ENCODE measurements around the gene LARP4B.
A peak's percentile ranks its signal among the peaks of the same experiment; 100 is the strongest.

LARP4B gene

GRCh38 chr10:971150-971542, 39.6 kb upstream of the LARP4B start:
- H2BK120ac ChIP-seq (ENCODE audit: insufficient read depth, low read length, poor library complexity): no peak overlapping the region
- H3K14ac ChIP-seq (ENCODE audit: low read length): no peak overlapping the region
- H3K4ac ChIP-seq (ENCODE audit: low read depth, low read length): no peak overlapping the region
- DNase-seq: no peak
- no peak overlapping the region for H3K27ac ChIP-seq (ENCODE audit: low read depth, low read length)
- no peaks in the 10 kb centered on the region for H3K4me1 ChIP-seq (ENCODE audit: control insufficient read depth in 1 of 2, insufficient read depth in 2 of 2, low read length in 2 of 2)
- no CpG with 5 or more reads among the region's 4 CpGs for WGBS (ENCODE audit: extremely low coverage, insufficient coverage, insufficient read length)
- H4K12ac ChIP-seq (ENCODE audit: low read depth, low read length): no peak overlapping the region
- H2AK5ac ChIP-seq (ENCODE audit: low read length): no peak overlapping the region
- no peak overlapping the region for H3K23ac ChIP-seq (ENCODE audit: low read length)
- H3K79me1 ChIP-seq (ENCODE audit: low read length): no peaks in the 10 kb centered on the region
- H3K79me2 ChIP-seq (ENCODE audit: control insufficient read depth, insufficient read depth, low read length, poor library complexity): no peaks in the 10 kb centered on the region
- H3K4me2 ChIP-seq (ENCODE audit: low read length): no peak overlapping the region
- no peak overlapping the region for H4K91ac ChIP-seq (ENCODE audit: low read depth, low read length)
- no peak overlapping the region for H2BK12ac ChIP-seq (ENCODE audit: low read length)
- H3K9me3 ChIP-seq (ENCODE audit: insufficient read depth, low read depth, low read length): peaks cover 8% of the 10 kb centered on the region
- H2BK5ac ChIP-seq (ENCODE audit: low read depth, low read length, poor library complexity): no peak overlapping the region
- no peaks in the 10 kb centered on the region for H3K36me3 ChIP-seq (ENCODE audit: control insufficient read depth in 1 of 2, insufficient read depth in 2 of 2, low read length in 2 of 2)
- no peak overlapping the region for H3K4me3 ChIP-seq (ENCODE audit: low read depth, low read length)
- no peak overlapping the region for H3K18ac ChIP-seq (ENCODE audit: low read length)
- H3K27me3 ChIP-seq (ENCODE audit: insufficient read depth, low read length): no peaks in the 10 kb centered on the region
- H3K9ac ChIP-seq (ENCODE audit: low read length): no peak overlapping the region
- no peak overlapping the region for H4K8ac ChIP-seq (ENCODE audit: low read depth, low read length)
- H2AFZ ChIP-seq (ENCODE audit: insufficient read depth, low read length, poor library complexity): no peak overlapping the region

DNA sequence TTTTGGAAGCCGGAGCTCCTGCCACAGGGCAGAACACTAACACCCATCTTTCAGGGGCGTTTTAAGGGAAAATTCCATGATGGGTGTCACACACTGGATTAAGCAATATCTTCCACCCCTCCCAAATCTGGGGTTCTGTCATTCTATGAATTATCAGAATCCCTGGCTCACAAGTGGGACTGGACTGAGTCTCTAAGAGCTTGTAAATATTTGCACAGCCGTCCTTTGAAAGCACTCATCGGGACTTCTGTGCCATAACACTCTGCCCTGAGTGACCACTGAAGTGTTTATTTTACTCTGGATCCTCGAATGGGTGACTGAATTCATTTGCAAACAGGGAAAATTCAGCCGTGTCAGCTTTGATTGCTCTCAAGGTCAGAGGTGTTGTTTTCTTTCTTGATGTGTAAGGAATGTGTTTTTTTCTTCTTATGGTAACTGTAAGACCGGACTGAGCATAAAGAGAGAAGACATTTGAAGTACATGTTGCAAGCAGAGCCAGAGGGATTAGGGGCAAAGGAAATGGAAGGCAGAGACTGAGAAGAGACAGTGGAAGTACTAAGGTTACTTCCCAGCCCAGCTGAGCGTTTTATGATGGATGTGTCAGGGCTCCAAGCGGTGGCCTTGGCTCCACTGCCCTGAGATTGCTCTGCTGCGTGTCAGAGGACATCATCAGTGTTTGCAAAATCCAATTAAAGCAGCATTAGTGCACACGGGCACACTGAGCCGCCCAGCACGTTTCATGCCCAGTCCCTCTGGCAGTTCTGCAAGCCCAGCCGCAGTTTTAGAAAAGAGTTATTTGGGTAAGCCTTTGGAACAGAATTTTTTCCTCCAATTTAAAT, 39.0 kb upstream of the LARP4B start:
- Histone ChIP-seq H3K9me3 (ENCODE audit: insufficient read depth, low read depth, low read length) (peaks cover 5% of the 10 kb centered on the region), H3K4me3 (ENCODE audit: low read depth, low read length) (no peak overlapping the region), H4K91ac (ENCODE audit: low read depth, low read length) (no peak overlapping the region), H3K14ac (ENCODE audit: low read length) (no peak overlapping the region), H3K9ac (ENCODE audit: low read length) (no peak overlapping the region), H3K18ac (ENCODE audit: low read length) (no peak overlapping the region), H3K4me1 (ENCODE audit: control insufficient read depth in 1 of 2, insufficient read depth in 2 of 2, low read length in 2 of 2) (no peaks in the 10 kb centered on the region), H3K4me2 (ENCODE audit: low read length) (no peak overlapping the region), H3K23ac (ENCODE audit: low read length) (no peak overlapping the region), H4K8ac (ENCODE audit: low read depth, low read length) (no peak overlapping the region), H3K79me2 (ENCODE audit: control insufficient read depth, insufficient read depth, low read length, poor library complexity) (no peaks in the 10 kb centered on the region), H2BK5ac (ENCODE audit: low read depth, low read length, poor library complexity) (no peak overlapping the region), H4K12ac (ENCODE audit: low read depth, low read length) (no peak overlapping the region), H2BK120ac (ENCODE audit: insufficient read depth, low read length, poor library complexity) (no peak overlapping the region), H3K27me3 (ENCODE audit: insufficient read depth, low read length) (no peaks in the 10 kb centered on the region), H3K36me3 (ENCODE audit: control insufficient read depth in 1 of 2, insufficient read depth in 2 of 2, low read length in 2 of 2) (no peaks in the 10 kb centered on the region), H2AFZ (ENCODE audit: insufficient read depth, low read length, poor library complexity) (no peak overlapping the region), H3K27ac (ENCODE audit: low read depth, low read length) (no peak overlapping the region), H3K79me1 (ENCODE audit: low read length) (no peaks in the 10 kb centered on the region), H3K4ac (ENCODE audit: low read depth, low read length) (no peak overlapping the region), H2BK12ac (ENCODE audit: low read length) (no peak overlapping the region), H2AK5ac (ENCODE audit: low read length) (no peak overlapping the region)
- no peak for DNase-seq
- no CpG with 5 or more reads among the region's 14 CpGs for WGBS (ENCODE audit: extremely low coverage, insufficient coverage, insufficient read length)

GRCh38 chr10:969473-970150, 38.1 kb upstream of the LARP4B start:
- Histone ChIP-seq H2BK12ac (ENCODE audit: low read length) (no peak overlapping the region), H3K4me2 (ENCODE audit: low read length) (no peak overlapping the region), H4K12ac (ENCODE audit: low read depth, low read length) (no peak overlapping the region), H3K79me2 (ENCODE audit: control insufficient read depth, insufficient read depth, low read length, poor library complexity) (no peaks in the 10 kb centered on the region), H4K91ac (ENCODE audit: low read depth, low read length) (no peak overlapping the region), H2BK120ac (ENCODE audit: insufficient read depth, low read length, poor library complexity) (no peak overlapping the region), H3K79me1 (ENCODE audit: low read length) (no peaks in the 10 kb centered on the region), H3K18ac (ENCODE audit: low read length) (no peak overlapping the region), H3K36me3 (ENCODE audit: control insufficient read depth in 1 of 2, insufficient read depth in 2 of 2, low read length in 2 of 2) (no peaks in the 10 kb centered on the region), H3K14ac (ENCODE audit: low read length) (no peak overlapping the region), H3K4me1 (ENCODE audit: control insufficient read depth in 1 of 2, insufficient read depth in 2 of 2, low read length in 2 of 2) (no peaks in the 10 kb centered on the region), H2AFZ (ENCODE audit: insufficient read depth, low read length, poor library complexity) (no peak overlapping the region), H2BK5ac (ENCODE audit: low read depth, low read length, poor library complexity) (no peak overlapping the region), H3K27ac (ENCODE audit: low read depth, low read length) (no peak overlapping the region), H3K27me3 (ENCODE audit: insufficient read depth, low read length) (no peaks in the 10 kb centered on the region), H3K23ac (ENCODE audit: low read length) (no peak overlapping the region), H4K8ac (ENCODE audit: low read depth, low read length) (no peak overlapping the region), H3K4me3 (ENCODE audit: low read depth, low read length) (no peak overlapping the region), H3K4ac (ENCODE audit: low read depth, low read length) (no peak overlapping the region), H3K9ac (ENCODE audit: low read length) (no peak overlapping the region), H2AK5ac (ENCODE audit: low read length) (no peak overlapping the region), H3K9me3 (ENCODE audit: insufficient read depth, low read depth, low read length) (peaks cover 3% of the 10 kb centered on the region)
- peak; percentile 59 to 66 for DNase-seq
- WGBS (ENCODE audit: extremely low coverage, insufficient coverage, insufficient read length): no CpG with 5 or more reads among the region's 15 CpGs

GRCh38 chr10:968546-969199, 37.2 kb upstream of the LARP4B start:
- Histone ChIP-seq H3K4me1 (ENCODE audit: control insufficient read depth in 1 of 2, insufficient read depth in 2 of 2, low read length in 2 of 2) (no peaks in the 10 kb centered on the region), H2BK12ac (ENCODE audit: low read length) (no peak overlapping the region), H3K36me3 (ENCODE audit: control insufficient read depth in 1 of 2, insufficient read depth in 2 of 2, low read length in 2 of 2) (no peaks in the 10 kb centered on the region), H3K23ac (ENCODE audit: low read length) (no peak overlapping the region), H3K27me3 (ENCODE audit: insufficient read depth, low read length) (no peaks in the 10 kb centered on the region), H3K27ac (ENCODE audit: low read depth, low read length) (no peak overlapping the region), H3K79me1 (ENCODE audit: low read length) (no peaks in the 10 kb centered on the region), H3K79me2 (ENCODE audit: control insufficient read depth, insufficient read depth, low read length, poor library complexity) (no peaks in the 10 kb centered on the region), H2BK5ac (ENCODE audit: low read depth, low read length, poor library complexity) (no peak overlapping the region), H3K4me3 (ENCODE audit: low read depth, low read length) (no peak overlapping the region), H3K9me3 (ENCODE audit: insufficient read depth, low read depth, low read length) (peaks cover 1% of the 10 kb centered on the region), H2AK5ac (ENCODE audit: low read length) (no peak overlapping the region), H3K4ac (ENCODE audit: low read depth, low read length) (no peak overlapping the region), H2BK120ac (ENCODE audit: insufficient read depth, low read length, poor library complexity) (no peak overlapping the region), H3K4me2 (ENCODE audit: low read length) (no peak overlapping the region), H2AFZ (ENCODE audit: insufficient read depth, low read length, poor library complexity) (no peak overlapping the region), H4K8ac (ENCODE audit: low read depth, low read length) (no peak overlapping the region), H3K14ac (ENCODE audit: low read length) (no peak overlapping the region), H4K91ac (ENCODE audit: low read depth, low read length) (no peak overlapping the region), H3K9ac (ENCODE audit: low read length) (no peak overlapping the region), H3K18ac (ENCODE audit: low read length) (no peak overlapping the region), H4K12ac (ENCODE audit: low read depth, low read length) (no peak overlapping the region)
- DNase-seq: peak; percentile 36 to 77
- WGBS (ENCODE audit: extremely low coverage, insufficient coverage, insufficient read length): no CpG with 5 or more reads among the region's 17 CpGs
